Left ventricle myocardium inferior (tissue), 1 donor: ENCODE data around the gene ZBTB5. TPM values are rescaled to one million over a fixed set of nuclear protein-coding genes. Genes with fewer than 3 reads are reported as not detected.

Experiments used
- DNase-seq: peaks from one replicate; pipeline ENCODE4 v3.0.0-alpha.2; 2020
- H3K27ac ChIP-seq: fragments of 200-600 bp; replicated peaks from 2 replicates; pipeline ENCODE4 v1.8.0; 2021
- H3K27me3 ChIP-seq: fragments of 200-600 bp; 2 replicates; pipeline ENCODE4 v1.8.0; 2021; ENCODE audit warnings: low read depth
- H3K36me3 ChIP-seq: fragments of 200-600 bp; 2 replicates; pipeline ENCODE4 v1.8.0; 2021
- H3K4me1 ChIP-seq: fragments of 200-600 bp; 2 replicates; pipeline ENCODE4 v1.8.0; 2021
- H3K4me3 ChIP-seq: fragments of 200-600 bp; 2 replicates; pipeline ENCODE4 v1.8.0; 2021; ENCODE audit warnings: mild to moderate bottlenecking, moderate library complexity
- H3K9me3 ChIP-seq: fragments of 200-600 bp; replicated peaks from 2 replicates; pipeline ENCODE4 v1.8.0; 2021
- intact Hi-C: fragments of 100-400 bp; cut with micrococcal nuclease; formaldehyde crosslinking; loops from one replicate; pipeline ENCODE4 v1.11.0; 2022
- total RNA-seq: library from RNA; stranded (reverse); fragmentation: NEBNext Ultra II Directional; extraction: Animal tissue kit (Norgen Biotek cat#: 25700); gene quantifications from one replicate; pipeline ENCODE4 v1.2.1, GENCODE V29; 2021
- TF ChIP-seq, protein P1 (sequence below): fragments of 200-600 bp; IDR thresholded peaks from 2 replicates; pipeline ENCODE4 v1.8.0; 2021; ENCODE audit warnings: antibody characterized with exemption, mild to moderate bottlenecking, borderline replicate concordance
- donor health status: DM: no; HTN: yes; CAD: no; lungs with severe emphysema.

ZBTB5 gene
- total RNA-seq, 1 donor from 2014 or later = 4.9 TPM

DNA sequence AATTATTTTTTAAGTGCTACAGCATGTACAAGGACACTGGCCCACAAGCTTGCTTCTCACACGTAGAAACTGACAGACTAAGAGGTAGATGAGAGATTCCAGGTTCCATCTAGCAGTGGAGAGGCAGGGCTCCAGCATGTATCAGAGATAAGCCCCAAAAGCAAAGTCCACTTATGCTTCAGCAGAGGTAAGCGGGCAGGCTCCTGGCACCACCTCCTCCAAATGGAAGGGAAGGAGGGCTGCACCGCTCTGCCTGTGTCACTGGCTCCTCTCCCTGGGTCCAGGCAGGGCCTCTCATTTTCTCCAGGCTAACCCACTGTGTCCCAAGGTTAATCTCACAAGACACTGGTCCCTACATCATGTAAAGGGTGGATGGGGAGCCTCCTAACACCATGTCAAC, 26.9 kb downstream of the ZBTB5 start:
- Histone ChIP-seq H3K4me3 (no peak overlapping the region), H3K4me1 (peaks cover 53% of the 10 kb centered on the region), H3K9me3 (no peaks in the 10 kb centered on the region), H3K27ac (peak overlapping the region; percentile 38), H3K27me3 (no peaks in the 10 kb centered on the region), H3K36me3 (peaks cover 87% of the 10 kb centered on the region)
- intact Hi-C loops = loop anchor here (10.0 kb wide), 1 partner anchor 56 kb away; no protein-coding TSS in a partner anchor
- no peak for DNase-seq
- TF ChIP-seq, protein P1, sequence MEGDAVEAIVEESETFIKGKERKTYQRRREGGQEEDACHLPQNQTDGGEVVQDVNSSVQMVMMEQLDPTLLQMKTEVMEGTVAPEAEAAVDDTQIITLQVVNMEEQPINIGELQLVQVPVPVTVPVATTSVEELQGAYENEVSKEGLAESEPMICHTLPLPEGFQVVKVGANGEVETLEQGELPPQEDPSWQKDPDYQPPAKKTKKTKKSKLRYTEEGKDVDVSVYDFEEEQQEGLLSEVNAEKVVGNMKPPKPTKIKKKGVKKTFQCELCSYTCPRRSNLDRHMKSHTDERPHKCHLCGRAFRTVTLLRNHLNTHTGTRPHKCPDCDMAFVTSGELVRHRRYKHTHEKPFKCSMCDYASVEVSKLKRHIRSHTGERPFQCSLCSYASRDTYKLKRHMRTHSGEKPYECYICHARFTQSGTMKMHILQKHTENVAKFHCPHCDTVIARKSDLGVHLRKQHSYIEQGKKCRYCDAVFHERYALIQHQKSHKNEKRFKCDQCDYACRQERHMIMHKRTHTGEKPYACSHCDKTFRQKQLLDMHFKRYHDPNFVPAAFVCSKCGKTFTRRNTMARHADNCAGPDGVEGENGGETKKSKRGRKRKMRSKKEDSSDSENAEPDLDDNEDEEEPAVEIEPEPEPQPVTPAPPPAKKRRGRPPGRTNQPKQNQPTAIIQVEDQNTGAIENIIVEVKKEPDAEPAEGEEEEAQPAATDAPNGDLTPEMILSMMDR = no peak

DNA sequence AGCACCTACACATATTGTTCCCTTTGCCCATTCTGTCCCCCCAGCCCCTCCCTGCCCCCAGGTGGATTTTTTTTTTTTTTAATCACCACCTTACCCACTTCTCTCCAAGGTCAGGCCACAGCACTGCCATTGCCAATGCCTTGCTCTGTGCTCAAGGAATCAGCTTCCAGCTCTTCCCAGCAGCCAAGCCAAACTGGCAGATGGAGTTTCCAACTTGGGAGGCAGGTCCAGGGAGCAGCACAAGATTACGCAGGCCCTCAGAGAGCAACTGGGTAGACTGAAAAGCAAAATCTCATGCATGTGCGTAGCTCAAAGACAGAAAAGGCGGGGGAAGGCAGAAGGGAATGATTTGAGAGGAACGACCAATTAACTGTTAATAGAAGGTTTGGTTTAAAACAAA, 27.6 kb downstream of the ZBTB5 start:
- no peak for DNase-seq
- Histone ChIP-seq H3K9me3 (no peaks in the 10 kb centered on the region), H3K27ac (peak overlapping the region; percentile 38), H3K27me3 (no peaks in the 10 kb centered on the region), H3K4me1 (peaks cover 60% of the 10 kb centered on the region), H3K36me3 (peaks cover 91% of the 10 kb centered on the region), H3K4me3 (no peak overlapping the region)
- intact Hi-C loops = loop anchor here (10.0 kb wide), 1 partner anchor 57 kb away; no protein-coding TSS in a partner anchor
- TF ChIP-seq, protein P1 = no peak

DNA sequence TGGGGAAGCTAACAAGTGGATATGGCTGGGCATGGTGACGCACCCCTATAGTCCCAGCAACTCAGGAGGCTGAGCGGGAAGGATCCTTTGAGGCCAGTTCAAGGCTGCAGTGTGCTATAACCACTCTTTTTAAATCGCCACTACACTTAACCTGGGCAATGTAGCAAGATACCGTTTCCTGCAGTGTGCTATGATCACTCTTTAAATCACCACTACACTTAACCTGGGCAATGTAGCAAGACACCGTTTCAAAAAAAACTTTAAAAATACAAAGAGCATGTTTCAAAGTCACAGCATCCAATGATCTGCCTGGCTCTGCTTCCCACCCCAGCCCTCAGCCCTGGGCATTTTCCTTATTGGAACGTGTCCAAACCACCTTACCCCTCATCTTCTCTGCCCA, 28.2 kb downstream of the ZBTB5 start:
- peak overlapping the region; percentile 38 for H3K27ac ChIP-seq
- no peak for DNase-seq

DNA sequence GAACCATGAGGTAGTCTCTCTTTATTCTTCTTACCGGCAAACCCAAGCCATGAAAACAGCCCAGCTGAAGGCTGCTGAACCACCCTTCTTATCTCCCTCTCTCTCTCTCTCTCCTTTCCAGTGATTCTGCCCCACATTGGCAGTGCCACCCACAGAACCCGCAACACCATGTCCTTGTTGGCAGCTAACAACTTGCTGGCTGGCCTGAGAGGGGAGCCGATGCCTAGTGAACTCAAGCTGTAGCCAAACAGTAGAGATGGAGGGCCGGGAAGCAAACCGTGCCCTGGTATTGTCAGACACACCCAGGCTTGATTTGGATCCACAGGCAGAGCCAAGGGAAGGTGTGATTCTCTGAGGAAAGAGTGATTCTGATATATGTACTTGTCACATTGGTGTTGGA, 28.7 kb downstream of the ZBTB5 start:
- no peak for DNase-seq
- Histone ChIP-seq H3K4me3 (no peak overlapping the region), H3K4me1 (peaks cover 65% of the 10 kb centered on the region), H3K27me3 (no peaks in the 10 kb centered on the region), H3K27ac (peak overlapping the region; percentile 38), H3K36me3 (peaks cover 86% of the 10 kb centered on the region), H3K9me3 (no peaks in the 10 kb centered on the region)
- intact Hi-C loops = loop anchor here (10.0 kb wide), 1 partner anchor 58 kb away; no protein-coding TSS in a partner anchor
- TF ChIP-seq, protein P1 = no peak

More for the DNA sequence above, 28.2 kb downstream of the ZBTB5 start:
- Histone ChIP-seq H3K9me3 (no peaks in the 10 kb centered on the region), H3K4me3 (no peak overlapping the region), H3K4me1 (peaks cover 65% of the 10 kb centered on the region), H3K27me3 (no peaks in the 10 kb centered on the region), H3K36me3 (peaks cover 88% of the 10 kb centered on the region)
- intact Hi-C loops = loop anchor here (10.0 kb wide), 1 partner anchor 58 kb away; no protein-coding TSS in a partner anchor
- TF ChIP-seq, protein P1 = no peak

DNA sequence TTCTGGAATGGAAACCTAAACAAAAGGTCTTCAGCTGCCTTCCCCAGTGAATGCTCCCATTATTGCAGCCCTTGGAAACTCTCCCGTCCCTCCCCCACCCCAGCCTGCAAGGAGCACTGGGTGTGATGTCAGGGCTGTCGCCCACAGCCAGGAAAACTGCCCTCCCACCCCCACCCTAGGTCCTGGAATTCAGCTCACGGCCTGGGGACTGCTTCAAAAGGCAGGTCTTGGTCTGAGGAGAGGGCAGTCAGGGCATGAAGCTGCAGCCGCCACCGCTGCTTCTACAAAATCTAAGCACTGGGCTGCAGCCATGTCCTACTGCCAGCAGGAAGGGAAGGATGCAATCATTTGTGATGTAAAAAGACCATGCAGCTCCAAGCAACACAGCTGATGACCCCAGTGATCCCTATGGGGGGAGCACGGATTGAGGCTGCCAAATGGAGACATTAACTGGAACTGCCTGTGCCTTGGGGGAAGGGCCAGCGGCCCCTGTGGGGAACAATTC, 31.3 kb downstream of the ZBTB5 start:
- no peaks in the 10 kb centered on the region for H3K9me3 ChIP-seq
- intact Hi-C loops = loop anchor here (10.0 kb wide), 1 partner anchor 61 kb away; no protein-coding TSS in a partner anchor
- no peak overlapping the region for H3K4me3 ChIP-seq
- H3K27ac ChIP-seq = peak overlapping the region; percentile 40
- H3K4me1 ChIP-seq = peaks cover 59% of the 10 kb centered on the region
- TF ChIP-seq, protein P1 = no peak
- peaks cover 72% of the 10 kb centered on the region for H3K36me3 ChIP-seq
- H3K27me3 ChIP-seq = no peaks in the 10 kb centered on the region
- DNase-seq = no peak
